Upper lobe of left lung (tissue), 6 donors: Measurements from ENCODE around the gene KLF3. TPM values are rescaled to one million over a fixed set of nuclear protein-coding genes. Genes with fewer than 3 reads are reported as not detected.
A peak's percentile ranks its signal among the peaks of the same experiment; 100 is the strongest.

Source experiments
- ATAC-seq, 2 donors: fragments of 200-7000 bp; cut with Tn5 transposase; one replicate each; pipeline ENCODE4 v1.9.1; 2022; ENCODE audit warnings: mild to moderate bottlenecking in 2 of 2, moderate library complexity in 2 of 2; ENCODE audit not compliant: low FRiP score in 2 of 2
- DNase-seq, 2 donors: peaks; one replicate each; pipeline ENCODE4 v3.0.0-alpha.2; 2019 to 2020
- H3K27ac ChIP-seq, 4 donors: fragments of 200-600 bp; sonication (generic); one replicate each; pipeline ENCODE4 v1.5.1; 2016 to 2019
- H3K27me3 ChIP-seq, 4 donors: fragments of 200-600 bp; sonication (generic); one replicate each; pipeline ENCODE4 v1.5.1; 2017 to 2019
- H3K36me3 ChIP-seq, 4 donors: fragments of 200-600 bp; sonication (generic); one replicate each; pipeline ENCODE4 v1.5.1; 2016 to 2019
- H3K4me1 ChIP-seq, 4 donors: fragments of 200-600 bp; sonication (generic); one replicate each; pipeline ENCODE4 v1.5.1; 2018 to 2019
- H3K4me3 ChIP-seq, 4 donors: fragments of 200-600 bp; sonication (generic); one replicate each; pipeline ENCODE4 v1.5.1; 2017 to 2019; ENCODE audit warnings: mild to moderate bottlenecking in 2 of 4, moderate library complexity in 1 of 4
- H3K9me3 ChIP-seq, 4 donors: fragments of 200-600 bp; sonication (generic); one replicate each; pipeline ENCODE4 v1.5.1; 2018 to 2019
- CTCF ChIP-seq, 6 experiments: fragments of 450-650 bp in 4 of 6; fragments of 200-600 bp in 2 of 6; sonication (generic) in 2 of 6; IDR thresholded peaks; one replicate each; pipeline ENCODE4 v1.5.1; 2016 to 2019; ENCODE audit warnings: antibody characterized with exemption in 6 of 6
- EP300 ChIP-seq, 4 donors: sonication (generic); formaldehyde crosslinking; IDR thresholded peaks; one replicate each; pipeline ENCODE4 v1.5.1; 2017; ENCODE audit warnings: antibody characterized with exemption in 4 of 4, control low read depth in 2 of 4
- POLR2A ChIP-seq, 4 donors: fragments of 450-650 bp; IDR thresholded peaks; one replicate each; pipeline ENCODE4 v1.5.1; 2016 to 2017; ENCODE audit warnings: antibody characterized with exemption in 4 of 4, mild to moderate bottlenecking in 2 of 4
- POLR2AphosphoS5 ChIP-seq, 2 donors: sonication (generic); formaldehyde crosslinking; IDR thresholded peaks; one replicate each; pipeline ENCODE4 v1.5.1; 2017; ENCODE audit warnings: antibody characterized with exemption in 2 of 2
- WGBS, 2 donors: methylation state at CpG; one replicate each; pipeline ENCODE4 v1.1.5; 2017 to 2018; 5-methylcytosine and 5-hydroxymethylcytosine counted together
- total RNA-seq, 6 donors: library from RNA; depleted of rRNA in 4 of 6; stranded (reverse); fragments of >200 nt in 4 of 6; gene quantifications; one replicate each; pipeline versions ENCODE4 v1.1.0 to v1.2.1, GENCODE V29; 2016 to 2021
- donor health status: DM: no; HTN: no; CAD: no; lungs with moderate emphysema.
- donor health status: DM: no; HTN: yes; CAD: no; lungs with severe emphysema.

The KLF3 gene
- total RNA-seq, 6 donors from 2014 or later: 32.5 to 73.9 (median 48.3) TPM

DNA sequence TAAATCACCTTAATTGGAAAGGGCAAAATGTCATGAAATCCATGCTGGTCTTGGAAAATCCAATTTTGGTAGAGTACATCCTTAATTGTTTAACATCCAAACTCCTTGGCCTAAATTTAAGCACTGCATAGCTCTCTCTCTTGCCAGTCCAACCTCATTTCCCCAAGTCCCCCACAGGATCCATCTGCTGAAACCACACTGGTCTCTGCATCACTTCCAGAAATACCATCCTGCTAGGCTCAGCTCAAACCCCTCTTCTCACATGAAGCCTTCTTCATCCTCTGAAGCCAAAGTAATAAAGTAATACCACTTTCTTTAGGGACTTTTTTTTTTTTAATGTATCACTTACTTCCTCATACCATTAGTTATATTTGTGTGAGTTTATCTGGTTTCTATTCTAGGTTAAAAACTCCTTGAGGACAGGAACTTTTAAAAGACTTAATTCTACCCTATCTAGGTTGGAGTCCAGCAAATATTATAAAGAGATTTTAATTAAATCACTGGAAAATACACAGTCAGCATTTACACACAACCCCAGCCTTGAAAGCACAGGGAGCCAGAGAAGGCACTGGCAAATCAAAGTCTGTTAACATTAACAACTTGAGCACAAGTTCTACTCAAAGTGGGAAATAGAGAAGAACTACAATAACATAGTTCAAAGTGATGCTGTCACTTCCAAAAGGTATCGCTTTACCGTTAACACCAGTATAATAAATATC, 16.7 kb upstream of the KLF3 start:
- no peak overlapping the region for H3K4me3 ChIP-seq
- H3K4me1 ChIP-seq: no peaks in the 10 kb centered on the region
- no peak overlapping the region for H3K27ac ChIP-seq
- no peaks in the 10 kb centered on the region for H3K9me3 ChIP-seq
- no peaks in the 10 kb centered on the region for H3K36me3 ChIP-seq
- DNase-seq (no peak), ATAC-seq (no peak)
- H3K27me3 ChIP-seq: no peaks in the 10 kb centered on the region
- 87 to 88% methylated on average over 2 of the region's 2 CpGs for WGBS, 2 donors
- TF ChIP-seq POLR2AphosphoS5 (IDR thresholded peaks at IDR 0.05) (no peak), CTCF (IDR thresholded peaks at IDR 0.05) (no peak), POLR2A (IDR thresholded peaks at IDR 0.05) (no peak), EP300 (IDR thresholded peaks at IDR 0.05) (no peak)

- DNase-seq (no peak), ATAC-seq (no peak)
- Histone ChIP-seq H3K4me1 (peaks cover 0 to 7% (median 0%) of the 10 kb centered on the region in 4 donors), H3K27me3 (no peaks in the 10 kb centered on the region), H3K4me3 (no peak overlapping the region), H3K27ac (no peak overlapping the region), H3K9me3 (no peaks in the 10 kb centered on the region), H3K36me3 (no peaks in the 10 kb centered on the region)
- no peak for TF ChIP-seq CTCF (IDR thresholded peaks at IDR 0.05)
- no peak for TF ChIP-seq POLR2AphosphoS5 (IDR thresholded peaks at IDR 0.05)
- no peak for TF ChIP-seq POLR2A (IDR thresholded peaks at IDR 0.05)
- no peak for TF ChIP-seq EP300 (IDR thresholded peaks at IDR 0.05)
- 86 to 93% methylated on average over 9 of the region's 9 CpGs for WGBS, 2 donors
Measured at GRCh38 chr4:38650133-38650532, 13.9 kb upstream of the KLF3 start.

GRCh38 chr4:38654273-38654672, 9.7 kb upstream of the KLF3 start:
- DNase-seq: no peak
- Histone ChIP-seq H3K4me1 (peaks cover 0 to 7% (median 0%) of the 10 kb centered on the region in 4 donors), H3K4me3 (no peak overlapping the region), H3K9me3 (no peaks in the 10 kb centered on the region), H3K36me3 (no peaks in the 10 kb centered on the region), H3K27ac (no peak overlapping the region), H3K27me3 (no peaks in the 10 kb centered on the region)
- 39 to 47% methylated on average over 8 of the region's 8 CpGs for WGBS, 2 donors
- no peak for TF ChIP-seq CTCF (IDR thresholded peaks at IDR 0.05)
- TF ChIP-seq POLR2A (IDR thresholded peaks at IDR 0.05): no peak
- TF ChIP-seq POLR2AphosphoS5 (IDR thresholded peaks at IDR 0.05): no peak
- TF ChIP-seq EP300 (IDR thresholded peaks at IDR 0.05): no peak
- peak in 1 of 2 donors; percentile 84 for ATAC-seq

- ATAC-seq: no peak
Measured at GRCh38 chr4:38656111-38656510, 7.9 kb upstream of the KLF3 start.

More at GRCh38 chr4:38656111-38656510, 7.9 kb upstream of the KLF3 start:
- Histone ChIP-seq H3K4me1 (peaks cover 0 to 7% (median 0%) of the 10 kb centered on the region in 4 donors), H3K27me3 (no peaks in the 10 kb centered on the region), H3K9me3 (no peaks in the 10 kb centered on the region), H3K36me3 (no peaks in the 10 kb centered on the region), H3K4me3 (no peak overlapping the region), H3K27ac (no peak overlapping the region)
- WGBS, 2 donors: 74 to 88% methylated on average over 2 of the region's 2 CpGs
- DNase-seq: no peak
- TF ChIP-seq CTCF (IDR thresholded peaks at IDR 0.05) (no peak), POLR2AphosphoS5 (IDR thresholded peaks at IDR 0.05) (no peak), EP300 (IDR thresholded peaks at IDR 0.05) (no peak), POLR2A (IDR thresholded peaks at IDR 0.05) (no peak)
